SJSA1 (cell line): ENCODE data around the gene ELAC2. TPM values are rescaled to one million over a fixed set of nuclear protein-coding genes. Genes with fewer than 3 reads are reported as not detected.

ENCODE experiments used
- total RNA-seq: library from RNA; depleted of rRNA; stranded (reverse); fragments of >200 nt; shearing (Covaris generic); gene quantifications from 2 replicates; pipeline ENCODE4 v1.2.3, GENCODE V29; 2014; rRNA removed

Gene ELAC2
- total RNA-seq, 1 experiment from 2014 or later = 55.7 TPM

Other genes with a start within 250 kb of the ELAC2 start
- gene ARHGAP44, start 228.5 kb downstream of the ELAC2 start, total RNA-seq = 0.58 and 5.1 TPM in 2 replicates